Activated CD8-positive, alpha-beta memory T cell treated with anti-CD3 and anti-CD28 coated beads, Interleukin-2, amount 10 ng/mL, durations not matched to agents 7 days and 5 days (primary cell): Measurements from ENCODE around the gene RGS7BP. TPM values are rescaled to one million over a fixed set of nuclear protein-coding genes. Genes with fewer than 3 reads are reported as not detected.

Experiments
- ATAC-seq: fragments of 150-1000 bp; cut with Tn5 transposase; one replicate; pipeline ENCODE4 v1.10.0; 2021; ENCODE audit warnings: moderate library complexity
- CTCF ChIA-PET: fragments of 350-600 bp; sonication (Branson Sonifier 250); formaldehyde crosslinking; loops from one replicate; lab custom pipeline; 2021; ENCODE audit warnings: antibody characterized with exemption; lab: Charles Lee
- DNase-seq: peaks from one replicate; pipeline ENCODE4 v3.0.0-alpha.2; 2020
- H3K27ac Mint-ChIP-seq: one replicate; pipeline ENCODE4 v1.8.0; 2021; ENCODE audit warnings: mild to moderate bottlenecking, mixed read lengths
- H3K27me3 Mint-ChIP-seq: one replicate; pipeline ENCODE4 v1.8.0; 2021; ENCODE audit warnings: mixed read lengths
- H3K36me3 Mint-ChIP-seq: one replicate; pipeline ENCODE4 v1.8.0; 2021; ENCODE audit warnings: mild to moderate bottlenecking, mixed read lengths
- H3K4me1 Mint-ChIP-seq: one replicate; pipeline ENCODE4 v1.8.0; 2021; ENCODE audit warnings: mixed read lengths
- H3K4me3 Mint-ChIP-seq: one replicate; pipeline ENCODE4 v1.8.0; 2021; ENCODE audit warnings: mild to moderate bottlenecking, moderate library complexity, mixed read lengths
- H3K9me3 Mint-ChIP-seq: one replicate; pipeline ENCODE4 v1.8.0; 2022; ENCODE audit warnings: low read depth, mixed read lengths
- total RNA-seq, 2 experiments: library from RNA; stranded (reverse); gene quantifications; one replicate each; pipeline ENCODE4 v1.2.3, GENCODE V29; 2021

The RGS7BP gene
- total RNA-seq, 2 experiments from 2014 or later: not detected

GRCh38 chr5:64625678-64626077 lies 119.9 kb downstream of the RGS7BP start:
- no peak overlapping the region for H3K27ac Mint-ChIP-seq
- no peaks in the 10 kb centered on the region for H3K4me1 Mint-ChIP-seq
- CTCF ChIA-PET: interaction anchor here (1.0 to 2.0 kb wide), 2 partner anchors 8 to 13 kb away, joined by 4 to 7 read pairs; no protein-coding TSS in a partner anchor
- ATAC-seq (no peak), DNase-seq (no peak)
- no peak overlapping the region for H3K4me3 Mint-ChIP-seq
- H3K36me3 Mint-ChIP-seq: no peaks in the 10 kb centered on the region
- peaks cover 2% of the 10 kb centered on the region for H3K9me3 Mint-ChIP-seq
- peaks cover 32% of the 10 kb centered on the region for H3K27me3 Mint-ChIP-seq

DNA sequence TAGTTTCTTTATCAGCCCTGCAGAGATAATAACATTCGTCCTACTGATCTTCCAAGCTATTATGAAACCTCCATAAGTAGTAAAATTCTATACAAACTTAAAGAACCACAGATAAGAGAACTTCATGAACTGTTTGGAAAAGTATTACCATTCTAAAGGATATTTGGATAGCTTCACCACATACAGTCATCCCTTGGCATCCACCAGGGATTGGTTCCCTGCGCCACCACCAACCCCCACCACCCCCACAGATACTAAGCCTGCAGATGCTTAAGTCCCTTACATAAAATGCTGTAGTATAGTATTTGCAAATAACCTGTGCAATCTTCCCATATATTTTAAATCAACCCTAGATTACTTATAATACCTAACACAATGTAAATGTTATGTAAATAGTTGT lies 123.1 kb downstream of the RGS7BP start:
- Mint-ChIP-seq H3K27me3 (peaks cover 31% of the 10 kb centered on the region), H3K4me1 (no peaks in the 10 kb centered on the region), H3K4me3 (no peak overlapping the region), H3K9me3 (peaks cover 2% of the 10 kb centered on the region), H3K27ac (no peak overlapping the region), H3K36me3 (no peaks in the 10 kb centered on the region)
- ATAC-seq (no peak), DNase-seq (no peak)
- CTCF ChIA-PET: interaction anchor here (0.6 kb wide), 2 partner anchors 123 to 1185 kb away, joined by 3 read pairs; no protein-coding TSS in a partner anchor

GRCh38 chr5:64629841-64630240 lies 124.0 kb downstream of the RGS7BP start:
- no peak for DNase-seq
- CTCF ChIA-PET: no interaction called here
- H3K4me3 Mint-ChIP-seq: no peak overlapping the region
- H3K27me3 Mint-ChIP-seq: peaks cover 25% of the 10 kb centered on the region
- H3K27ac Mint-ChIP-seq: no peak overlapping the region
- no peaks in the 10 kb centered on the region for H3K36me3 Mint-ChIP-seq
- no peak for ATAC-seq
- no peaks in the 10 kb centered on the region for H3K4me1 Mint-ChIP-seq
- peaks cover 2% of the 10 kb centered on the region for H3K9me3 Mint-ChIP-seq

GRCh38 chr5:64632251-64632650 lies 126.4 kb downstream of the RGS7BP start:
- ATAC-seq (no peak), DNase-seq (no peak)
- CTCF ChIA-PET: interaction anchor here (1.0 kb wide), 1 partner anchor 152 kb away, joined by 3 read pairs; no protein-coding TSS in a partner anchor
- Mint-ChIP-seq H3K4me3 (no peak overlapping the region), H3K36me3 (no peaks in the 10 kb centered on the region), H3K9me3 (no peaks in the 10 kb centered on the region), H3K27me3 (peaks cover 23% of the 10 kb centered on the region), H3K4me1 (peaks cover 6% of the 10 kb centered on the region), H3K27ac (no peak overlapping the region)

GRCh38 chr5:64634997-64635686 lies 129.3 kb downstream of the RGS7BP start:
- Mint-ChIP-seq H3K9me3 (no peaks in the 10 kb centered on the region), H3K4me1 (peaks cover 11% of the 10 kb centered on the region), H3K27me3 (peaks cover 35% of the 10 kb centered on the region), H3K4me3 (no peak overlapping the region), H3K36me3 (no peaks in the 10 kb centered on the region), H3K27ac (no peak overlapping the region)
- ATAC-seq: no peak
- no peak for DNase-seq
- CTCF ChIA-PET: interaction anchor here (0.7 to 5.7 kb wide), 8 partner anchors 25 to 847 kb away, joined by 3 to 41 read pairs (median 4); no protein-coding TSS in a partner anchor

- Mint-ChIP-seq H3K4me1 (peaks cover 11% of the 10 kb centered on the region), H3K9me3 (no peaks in the 10 kb centered on the region), H3K27ac (no peak overlapping the region), H3K27me3 (peaks cover 37% of the 10 kb centered on the region), H3K4me3 (no peak overlapping the region), H3K36me3 (no peaks in the 10 kb centered on the region)
- CTCF ChIA-PET: interaction anchor here (1.2 to 5.7 kb wide), 2 partner anchors 25 to 146 kb away, joined by 4 to 41 read pairs; no protein-coding TSS in a partner anchor
- DNase-seq (peak; percentile 48), ATAC-seq (peak; percentile 45)
Observed at GRCh38 chr5:64637144-64637543, 131.3 kb downstream of the RGS7BP start.

DNA sequence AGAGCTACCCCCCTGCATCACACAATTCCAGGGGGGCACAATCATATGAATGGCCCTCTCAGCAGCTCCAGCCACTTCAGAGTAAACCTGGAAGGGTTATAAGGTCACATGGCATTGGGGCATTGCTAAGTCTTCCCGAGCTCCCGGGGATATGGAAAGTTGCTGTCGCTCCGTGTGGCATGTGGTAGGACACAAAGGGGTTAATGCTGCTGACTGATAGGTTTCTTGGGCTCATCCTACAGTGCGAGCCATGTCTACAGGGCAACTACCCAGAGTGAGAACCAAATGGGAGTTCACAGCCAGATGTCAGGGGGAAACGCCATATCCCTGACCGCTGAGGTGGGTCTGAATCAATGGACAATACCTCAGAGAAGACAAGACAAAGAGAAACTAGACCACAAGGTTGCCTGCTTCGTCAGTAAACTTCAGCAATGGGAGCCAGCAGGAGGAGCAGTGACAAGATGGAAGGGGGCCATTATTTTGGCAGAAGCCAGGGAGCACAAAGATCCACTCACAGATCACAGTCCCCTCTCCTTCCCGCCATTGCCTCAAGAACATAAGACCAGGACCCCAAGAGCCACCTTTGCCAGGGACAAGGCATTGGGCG lies 132.1 kb downstream of the RGS7BP start:
- Mint-ChIP-seq H3K4me1 (peaks cover 11% of the 10 kb centered on the region), H3K4me3 (no peak overlapping the region), H3K27me3 (peaks cover 37% of the 10 kb centered on the region), H3K9me3 (no peaks in the 10 kb centered on the region), H3K27ac (no peak overlapping the region), H3K36me3 (no peaks in the 10 kb centered on the region)
- CTCF ChIA-PET: interaction anchor here (1.2 to 5.7 kb wide), 2 partner anchors 25 to 145 kb away, joined by 4 to 41 read pairs; no protein-coding TSS in a partner anchor
- ATAC-seq (no peak), DNase-seq (no peak)

GRCh38 chr5:64644831-64645230 lies 139.0 kb downstream of the RGS7BP start:
- DNase-seq (no peak), ATAC-seq (no peak)
- no peak overlapping the region for H3K27ac Mint-ChIP-seq
- H3K27me3 Mint-ChIP-seq: peaks cover 3% of the 10 kb centered on the region
- CTCF ChIA-PET: no interaction called here
- no peaks in the 10 kb centered on the region for H3K4me1 Mint-ChIP-seq
- H3K9me3 Mint-ChIP-seq: no peaks in the 10 kb centered on the region
- no peak overlapping the region for H3K4me3 Mint-ChIP-seq
- H3K36me3 Mint-ChIP-seq: no peaks in the 10 kb centered on the region

GRCh38 chr5:64646169-64646568 lies 140.4 kb downstream of the RGS7BP start:
- H3K4me1 Mint-ChIP-seq: no peaks in the 10 kb centered on the region
- ATAC-seq (no peak), DNase-seq (no peak)
- no peaks in the 10 kb centered on the region for H3K36me3 Mint-ChIP-seq
- H3K9me3 Mint-ChIP-seq: no peaks in the 10 kb centered on the region
- no peak overlapping the region for H3K27ac Mint-ChIP-seq
- CTCF ChIA-PET: no interaction called here
- H3K4me3 Mint-ChIP-seq: no peak overlapping the region
- no peaks in the 10 kb centered on the region for H3K27me3 Mint-ChIP-seq

DNA sequence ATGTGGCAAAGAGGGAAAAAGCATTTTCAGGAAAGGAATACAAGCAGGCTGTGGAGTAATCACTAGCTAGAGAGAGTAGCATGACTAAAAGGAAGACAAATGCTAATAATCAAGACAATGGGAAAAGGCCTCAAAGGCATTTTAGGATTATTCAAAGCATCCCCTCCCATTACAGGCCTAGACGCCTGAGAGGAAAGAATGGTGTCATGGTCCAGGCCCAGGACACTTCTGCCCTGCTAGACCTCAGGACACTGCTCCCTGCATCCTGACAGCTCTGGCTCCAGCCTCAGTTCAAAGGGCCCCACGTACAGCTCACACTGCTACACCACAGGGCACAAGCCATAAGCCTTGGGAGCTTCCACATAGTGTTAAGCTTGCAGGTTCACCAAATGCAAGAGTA lies 143.7 kb downstream of the RGS7BP start:
- Mint-ChIP-seq H3K27me3 (no peaks in the 10 kb centered on the region), H3K9me3 (no peaks in the 10 kb centered on the region), H3K27ac (no peak overlapping the region), H3K36me3 (no peaks in the 10 kb centered on the region), H3K4me3 (no peak overlapping the region), H3K4me1 (no peaks in the 10 kb centered on the region)
- CTCF ChIA-PET: no interaction called here
- no peak for ATAC-seq
- no peak for DNase-seq

- Mint-ChIP-seq H3K27me3 (peaks cover 3% of the 10 kb centered on the region), H3K27ac (no peak overlapping the region), H3K4me3 (no peak overlapping the region), H3K4me1 (no peaks in the 10 kb centered on the region), H3K36me3 (no peaks in the 10 kb centered on the region), H3K9me3 (no peaks in the 10 kb centered on the region)
- CTCF ChIA-PET: no interaction called here
- no peak for ATAC-seq
- no peak for DNase-seq
Observed at GRCh38 chr5:64653766-64654560, 148.1 kb downstream of the RGS7BP start.

DNA sequence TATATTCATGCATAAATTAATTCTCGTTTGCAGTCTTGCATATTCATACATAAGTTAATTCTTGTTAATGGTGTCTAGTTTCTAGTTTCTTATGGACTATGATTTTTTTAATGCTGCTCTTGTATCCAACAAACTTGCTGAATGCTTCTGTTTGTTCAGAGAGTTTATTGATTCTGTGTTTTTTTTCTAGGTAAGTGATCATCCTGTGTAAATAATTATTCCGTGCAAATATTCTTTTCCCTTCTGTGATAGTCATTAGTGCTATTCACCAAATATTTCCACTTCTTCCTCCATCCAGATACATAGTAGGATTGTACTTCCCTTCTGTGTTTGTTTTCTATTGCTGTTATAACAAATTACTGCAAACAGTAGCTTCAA lies 148.7 kb downstream of the RGS7BP start:
- no peak overlapping the region for H3K4me3 Mint-ChIP-seq
- no peak for DNase-seq
- H3K27ac Mint-ChIP-seq: no peak overlapping the region
- CTCF ChIA-PET: no interaction called here
- no peaks in the 10 kb centered on the region for H3K36me3 Mint-ChIP-seq
- peaks cover 3% of the 10 kb centered on the region for H3K27me3 Mint-ChIP-seq
- H3K4me1 Mint-ChIP-seq: no peaks in the 10 kb centered on the region
- ATAC-seq: no peak
- H3K9me3 Mint-ChIP-seq: no peaks in the 10 kb centered on the region

GRCh38 chr5:64655596-64655995 lies 149.8 kb downstream of the RGS7BP start:
- no peaks in the 10 kb centered on the region for H3K36me3 Mint-ChIP-seq
- H3K4me1 Mint-ChIP-seq: no peaks in the 10 kb centered on the region
- peaks cover 7% of the 10 kb centered on the region for H3K27me3 Mint-ChIP-seq
- ATAC-seq: no peak
- no peak overlapping the region for H3K4me3 Mint-ChIP-seq
- CTCF ChIA-PET: no interaction called here
- no peaks in the 10 kb centered on the region for H3K9me3 Mint-ChIP-seq
- H3K27ac Mint-ChIP-seq: no peak overlapping the region
- DNase-seq: no peak
